Upper lobe of left lung (tissue), 4 donors: ENCODE results near the gene MAU2.

ENCODE experiments used
- EP300 ChIP-seq, 4 donors: sonication (generic); formaldehyde crosslinking; IDR thresholded peaks; one replicate each; pipeline ENCODE4 v1.5.1; 2017; ENCODE audit warnings: antibody characterized with exemption in 4 of 4, control low read depth in 2 of 4
- POLR2A ChIP-seq, 4 donors: fragments of 450-650 bp; IDR thresholded peaks; one replicate each; pipeline ENCODE4 v1.5.1; 2016 to 2017; ENCODE audit warnings: antibody characterized with exemption in 4 of 4, mild to moderate bottlenecking in 2 of 4
- TF ChIP-seq, protein P1 (sequence below), 6 experiments: fragments of 450-650 bp in 4 of 6; fragments of 200-600 bp in 2 of 6; sonication (generic) in 2 of 6; IDR thresholded peaks; one replicate each; pipeline ENCODE4 v1.5.1; 2016 to 2019; ENCODE audit warnings: antibody characterized with exemption in 6 of 6

DNA sequence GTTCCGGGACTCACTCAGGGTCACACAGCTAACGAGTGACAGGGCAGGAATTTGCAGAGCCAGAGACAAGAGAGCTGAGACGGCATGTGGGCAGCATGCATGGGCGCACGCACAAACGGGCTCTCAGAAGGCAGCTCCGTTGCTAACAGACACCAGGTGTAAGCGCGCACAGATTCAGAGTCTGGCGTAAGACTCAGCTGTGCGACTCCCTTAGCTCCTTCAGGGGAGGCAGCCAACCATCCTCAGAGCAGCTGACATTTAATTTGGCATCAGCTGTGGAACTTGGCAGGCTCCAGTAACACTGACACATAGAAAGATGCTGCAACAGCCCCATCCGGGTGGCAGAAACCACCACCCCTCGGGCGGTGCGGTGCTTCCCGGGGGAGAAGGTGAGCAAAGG lies 40.1 kb upstream of the MAU2 start:
- TF ChIP-seq POLR2A (IDR thresholded peaks at IDR 0.05) (no peak), EP300 (IDR thresholded peaks at IDR 0.05) (no peak)
- TF ChIP-seq, protein P1, sequence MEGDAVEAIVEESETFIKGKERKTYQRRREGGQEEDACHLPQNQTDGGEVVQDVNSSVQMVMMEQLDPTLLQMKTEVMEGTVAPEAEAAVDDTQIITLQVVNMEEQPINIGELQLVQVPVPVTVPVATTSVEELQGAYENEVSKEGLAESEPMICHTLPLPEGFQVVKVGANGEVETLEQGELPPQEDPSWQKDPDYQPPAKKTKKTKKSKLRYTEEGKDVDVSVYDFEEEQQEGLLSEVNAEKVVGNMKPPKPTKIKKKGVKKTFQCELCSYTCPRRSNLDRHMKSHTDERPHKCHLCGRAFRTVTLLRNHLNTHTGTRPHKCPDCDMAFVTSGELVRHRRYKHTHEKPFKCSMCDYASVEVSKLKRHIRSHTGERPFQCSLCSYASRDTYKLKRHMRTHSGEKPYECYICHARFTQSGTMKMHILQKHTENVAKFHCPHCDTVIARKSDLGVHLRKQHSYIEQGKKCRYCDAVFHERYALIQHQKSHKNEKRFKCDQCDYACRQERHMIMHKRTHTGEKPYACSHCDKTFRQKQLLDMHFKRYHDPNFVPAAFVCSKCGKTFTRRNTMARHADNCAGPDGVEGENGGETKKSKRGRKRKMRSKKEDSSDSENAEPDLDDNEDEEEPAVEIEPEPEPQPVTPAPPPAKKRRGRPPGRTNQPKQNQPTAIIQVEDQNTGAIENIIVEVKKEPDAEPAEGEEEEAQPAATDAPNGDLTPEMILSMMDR (IDR thresholded peaks at IDR 0.05) = no peak
